GM21528 (cell line): Measurements from ENCODE around the gene PCDHGA5.
"Not testable (repeated sequence)": the region's sequence is repeated elsewhere in the genome, so short reads cannot be mapped to it uniquely, and the experiment has no call there.

ENCODE experiments used
- ATAC-seq: cut with Tn5 transposase; IDR thresholded peaks from one replicate; pipeline ENCODE4 v1.9.1; 2021; ENCODE audit warnings: mild to moderate bottlenecking, moderate library complexity; ENCODE audit not compliant: unreplicated experiment, low FRiP score

The PCDHGA5 gene

GRCh38 chr5:141349917-141350619 is 13.9 kb upstream of the PCDHGA5 start, which contains the start of gene PCDHGB1:
PCDHGB1 (plus strand) TSS chr5:141350099; CDS start chr5:141350261, 162 bp downstream.
- ATAC-seq = peak; percentile 55

- ATAC-seq = no peak
Measured at GRCh38 chr5:141351591-141351990, 12.4 kb upstream of the PCDHGA5 start.

GRCh38 chr5:141354900-141355469 is 9.0 kb upstream of the PCDHGA5 start, which contains the start of gene PCDHGA4:
PCDHGA4 (plus strand) TSS chr5:141355021; CDS start chr5:141355108, 87 bp downstream.
- no peak for ATAC-seq

GRCh38 chr5:141355641-141356040 is 8.3 kb upstream of the PCDHGA5 start:
- ATAC-seq = no peak

GRCh38 chr5:141356133-141356532 is 7.8 kb upstream of the PCDHGA5 start:
- no peak for ATAC-seq

- no peak for ATAC-seq
Measured at GRCh38 chr5:141356950-141357349, 7.0 kb upstream of the PCDHGA5 start.

- no peak for ATAC-seq
Measured at GRCh38 chr5:141359790-141360426, 4.1 kb upstream of the PCDHGA5 start, which contains the start of gene PCDHGB2. PCDHGB2 (plus strand) TSS chr5:141359994; CDS start chr5:141360136, 142 bp downstream.

GRCh38 chr5:141360685-141361084 is 3.3 kb upstream of the PCDHGA5 start:
- no peak for ATAC-seq

- ATAC-seq = no peak
Measured at GRCh38 chr5:141362719-141363118, 1.2 kb upstream of the PCDHGA5 start.

GRCh38 chr5:141366016-141366896 is 2.3 kb downstream of the PCDHGA5 start:
- no peak for ATAC-seq

- peak; percentile 57 for ATAC-seq
Measured at GRCh38 chr5:141369994-141370848, 6.3 kb downstream of the PCDHGA5 start, which contains the start of gene PCDHGB3. PCDHGB3 (plus strand) TSS chr5:141370242; CDS start chr5:141370395, 153 bp downstream.

GRCh38 chr5:141371572-141372475 is 7.9 kb downstream of the PCDHGA5 start:
- no peak for ATAC-seq

- no peak for ATAC-seq
Measured at GRCh38 chr5:141373673-141374317, 9.8 kb downstream of the PCDHGA5 start, which contains the start of gene PCDHGA6. PCDHGA6 (plus strand) TSS chr5:141373891; CDS start chr5:141374084, 193 bp downstream.

- no peak for ATAC-seq
Measured at GRCh38 chr5:141374627-141375026, 10.7 kb downstream of the PCDHGA5 start.

GRCh38 chr5:141375444-141376155 is 11.6 kb downstream of the PCDHGA5 start:
- not testable (repeated sequence) for ATAC-seq

- no peak for ATAC-seq
Measured at GRCh38 chr5:141382469-141383294, 18.7 kb downstream of the PCDHGA5 start, which contains the start of gene PCDHGA7. PCDHGA7 (plus strand) TSS chr5:141382742; CDS start chr5:141382900, 158 bp downstream.
